HepG2 (cell line): ENCODE measurements around the gene PCIF1. TPM values are rescaled to one million over a fixed set of nuclear protein-coding genes. Genes with fewer than 3 reads are reported as not detected.

Source experiments
- HNF4A ChIP-seq: sonication (generic); formaldehyde crosslinking; IDR thresholded peaks from 2 replicates; pipeline ENCODE4 v1.4.0; 2020; ENCODE audit warnings: missing genetic modification reagents
- ISX ChIP-seq: sonication (generic); formaldehyde crosslinking; conservative IDR thresholded peaks from 2 replicates; pipeline ENCODE4 v1.5.0; 2020; ENCODE audit warnings: missing genetic modification reagents
- MED1 ChIP-seq: sonication (generic); formaldehyde crosslinking; IDR thresholded peaks from 2 replicates; pipeline ENCODE4 v1.4.0; 2020; ENCODE audit warnings: missing genetic modification reagents
- NFE2 ChIP-seq: sonication (generic); formaldehyde crosslinking; IDR thresholded peaks from 2 replicates; pipeline ENCODE4 v1.4.0; 2020; ENCODE audit warnings: missing genetic modification reagents
- SRY ChIP-seq: sonication (generic); formaldehyde crosslinking; IDR thresholded peaks from 2 replicates; pipeline ENCODE4 v1.8.0; 2022; ENCODE audit warnings: mild to moderate bottlenecking, missing genetic modification reagents
- TP53 ChIP-seq: sonication (generic); formaldehyde crosslinking; conservative IDR thresholded peaks from 2 replicates; pipeline ENCODE4 v1.4.0; 2020; ENCODE audit warnings: missing genetic modification reagents
- polyA plus RNA-seq, 8 experiments: library from polyadenylated mRNA; depleted of rRNA in 3 of 8; stranded (reverse) in 7 of 8; unstranded in 1 of 8; fragments of >200 nt; fragmentation: Illumina TruSeq in 4 of 8; extraction: Trizol in 4 of 8; gene quantifications; 2 replicates each; pipeline versions ENCODE4 v1.2.1 to v1.2.3, GENCODE V29; 2011 to 2016; ENCODE audit warnings: low read depth in 4 of 8, missing spikeins in 1 of 8, mixed read lengths in 1 of 8; ENCODE audit not compliant: insufficient read depth in 1 of 8
- total RNA-seq, 5 experiments: library from RNA; depleted of rRNA; stranded (reverse); fragments of >200 nt; fragmentation: Illumina TruSeq; extraction: Trizol; gene quantifications; 2 replicates each; pipeline ENCODE4 v1.2.3, GENCODE V29; 2016; ENCODE audit warnings: low read depth in 1 of 5
- TF ChIP-seq, protein P1 (sequence below): sonication (generic); formaldehyde crosslinking; IDR thresholded peaks from 2 replicates; pipeline ENCODE4 v1.9.0; 2021; ENCODE audit warnings: missing genetic modification reagents, mild to moderate bottlenecking, borderline replicate concordance
- TF ChIP-seq, protein P2 (sequence below): IDR thresholded peaks from 2 replicates; pipeline ENCODE4 v1.6.1; 2016; ENCODE audit warnings: missing compliant biosample characterization, missing genetic modification reagents, borderline replicate concordance
- TF ChIP-seq, protein P3 (sequence below): IDR thresholded peaks from 2 replicates; pipeline ENCODE4 v1.4.0; 2020; ENCODE audit warnings: mild to moderate bottlenecking, missing genetic modification reagents
- TF ChIP-seq, protein P4 (sequence below): sonication (generic); formaldehyde crosslinking; IDR thresholded peaks from 2 replicates; pipeline ENCODE4 v1.8.1; 2023; ENCODE audit warnings: mild to moderate bottlenecking, missing genetic modification reagents
- TF ChIP-seq, protein P5 (sequence below): sonication (generic); formaldehyde crosslinking; IDR thresholded peaks from 2 replicates; pipeline ENCODE4 v1.4.0; 2020; ENCODE audit warnings: missing genetic modification reagents
- TF ChIP-seq, protein P6 (sequence below): sonication (generic); formaldehyde crosslinking; IDR thresholded peaks from 2 replicates; pipeline ENCODE4 v1.5.0; 2020; ENCODE audit warnings: missing genetic modification reagents

The PCIF1 gene
- total and polyA plus RNA-seq, 2 of the 13 experiments (the other 11 are each of a cell fraction or from before 2014, with no cell fraction given) = 20.9 to 24.4 TPM

DNA sequence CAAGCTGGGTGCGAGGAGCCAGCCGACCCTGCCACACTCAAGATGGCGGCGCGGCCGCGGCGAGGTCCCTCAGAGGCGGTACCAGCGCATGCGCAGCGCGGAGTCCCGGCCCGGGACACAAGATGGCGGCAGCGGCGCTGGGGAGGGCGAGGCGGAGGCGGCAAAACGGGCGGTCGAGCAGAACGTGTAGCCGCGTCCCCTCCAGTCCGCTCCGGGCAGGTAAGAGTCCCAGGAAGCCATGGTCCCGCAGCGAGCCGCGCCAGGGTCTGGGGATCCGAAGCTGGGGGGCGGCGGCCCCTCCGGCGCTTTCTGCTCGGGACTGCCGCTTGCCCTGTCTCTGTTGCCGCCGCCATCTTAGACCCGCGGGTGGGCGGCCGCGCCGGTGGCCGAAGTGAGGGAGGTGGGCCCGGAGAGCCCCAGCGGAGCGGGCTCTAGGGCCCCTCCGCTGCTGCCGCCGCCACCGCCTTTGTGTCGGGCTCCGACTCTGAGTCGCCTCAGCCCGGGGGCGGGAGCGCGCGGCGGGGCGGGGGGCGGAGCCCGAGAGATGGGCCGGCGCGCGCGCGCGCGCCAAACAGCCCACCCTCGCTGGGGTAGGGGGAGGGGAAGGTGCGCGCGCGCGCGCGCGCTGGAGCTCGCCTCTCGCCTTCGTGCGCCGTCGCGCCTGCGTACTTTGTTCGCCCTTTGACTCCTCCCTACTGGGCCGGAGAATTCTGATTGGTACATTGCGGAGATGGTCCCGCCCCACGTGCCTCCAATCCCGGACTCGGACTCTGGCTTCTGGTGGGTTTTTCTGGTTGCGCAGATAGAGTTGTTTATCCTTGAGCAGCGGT is at the start of gene PCIF1 (continued):
- TF ChIP-seq, protein P1, sequence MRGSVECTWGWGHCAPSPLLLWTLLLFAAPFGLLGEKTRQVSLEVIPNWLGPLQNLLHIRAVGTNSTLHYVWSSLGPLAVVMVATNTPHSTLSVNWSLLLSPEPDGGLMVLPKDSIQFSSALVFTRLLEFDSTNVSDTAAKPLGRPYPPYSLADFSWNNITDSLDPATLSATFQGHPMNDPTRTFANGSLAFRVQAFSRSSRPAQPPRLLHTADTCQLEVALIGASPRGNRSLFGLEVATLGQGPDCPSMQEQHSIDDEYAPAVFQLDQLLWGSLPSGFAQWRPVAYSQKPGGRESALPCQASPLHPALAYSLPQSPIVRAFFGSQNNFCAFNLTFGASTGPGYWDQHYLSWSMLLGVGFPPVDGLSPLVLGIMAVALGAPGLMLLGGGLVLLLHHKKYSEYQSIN (CRISPR knock-in tag) = no peak
- no peak for TF ChIP-seq HNF4A (CRISPR knock-in tag)
- TF ChIP-seq ISX (CRISPR knock-in tag) = peak; percentile 93; the same call in 1 of the 2 replicates
- TF ChIP-seq, protein P2, sequence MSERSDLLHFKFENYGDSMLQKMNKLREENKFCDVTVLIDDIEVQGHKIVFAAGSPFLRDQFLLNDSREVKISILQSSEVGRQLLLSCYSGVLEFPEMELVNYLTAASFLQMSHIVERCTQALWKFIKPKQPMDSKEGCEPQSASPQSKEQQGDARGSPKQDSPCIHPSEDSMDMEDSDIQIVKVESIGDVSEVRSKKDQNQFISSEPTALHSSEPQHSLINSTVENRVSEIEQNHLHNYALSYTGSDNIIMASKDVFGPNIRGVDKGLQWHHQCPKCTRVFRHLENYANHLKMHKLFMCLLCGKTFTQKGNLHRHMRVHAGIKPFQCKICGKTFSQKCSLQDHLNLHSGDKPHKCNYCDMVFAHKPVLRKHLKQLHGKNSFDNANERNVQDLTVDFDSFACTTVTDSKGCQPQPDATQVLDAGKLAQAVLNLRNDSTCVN = peak; percentile 87
- peak; percentile 97 for TF ChIP-seq SRY (CRISPR knock-in tag)
- TF ChIP-seq, protein P3, sequence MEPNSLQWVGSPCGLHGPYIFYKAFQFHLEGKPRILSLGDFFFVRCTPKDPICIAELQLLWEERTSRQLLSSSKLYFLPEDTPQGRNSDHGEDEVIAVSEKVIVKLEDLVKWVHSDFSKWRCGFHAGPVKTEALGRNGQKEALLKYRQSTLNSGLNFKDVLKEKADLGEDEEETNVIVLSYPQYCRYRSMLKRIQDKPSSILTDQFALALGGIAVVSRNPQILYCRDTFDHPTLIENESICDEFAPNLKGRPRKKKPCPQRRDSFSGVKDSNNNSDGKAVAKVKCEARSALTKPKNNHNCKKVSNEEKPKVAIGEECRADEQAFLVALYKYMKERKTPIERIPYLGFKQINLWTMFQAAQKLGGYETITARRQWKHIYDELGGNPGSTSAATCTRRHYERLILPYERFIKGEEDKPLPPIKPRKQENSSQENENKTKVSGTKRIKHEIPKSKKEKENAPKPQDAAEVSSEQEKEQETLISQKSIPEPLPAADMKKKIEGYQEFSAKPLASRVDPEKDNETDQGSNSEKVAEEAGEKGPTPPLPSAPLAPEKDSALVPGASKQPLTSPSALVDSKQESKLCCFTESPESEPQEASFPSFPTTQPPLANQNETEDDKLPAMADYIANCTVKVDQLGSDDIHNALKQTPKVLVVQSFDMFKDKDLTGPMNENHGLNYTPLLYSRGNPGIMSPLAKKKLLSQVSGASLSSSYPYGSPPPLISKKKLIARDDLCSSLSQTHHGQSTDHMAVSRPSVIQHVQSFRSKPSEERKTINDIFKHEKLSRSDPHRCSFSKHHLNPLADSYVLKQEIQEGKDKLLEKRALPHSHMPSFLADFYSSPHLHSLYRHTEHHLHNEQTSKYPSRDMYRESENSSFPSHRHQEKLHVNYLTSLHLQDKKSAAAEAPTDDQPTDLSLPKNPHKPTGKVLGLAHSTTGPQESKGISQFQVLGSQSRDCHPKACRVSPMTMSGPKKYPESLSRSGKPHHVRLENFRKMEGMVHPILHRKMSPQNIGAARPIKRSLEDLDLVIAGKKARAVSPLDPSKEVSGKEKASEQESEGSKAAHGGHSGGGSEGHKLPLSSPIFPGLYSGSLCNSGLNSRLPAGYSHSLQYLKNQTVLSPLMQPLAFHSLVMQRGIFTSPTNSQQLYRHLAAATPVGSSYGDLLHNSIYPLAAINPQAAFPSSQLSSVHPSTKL = peak; percentile 6; the same call in 1 of the 2 replicates
- peak; percentile 72 for TF ChIP-seq MED1 (CRISPR knock-in tag)
- TF ChIP-seq TP53 = no peak; the same call in 1 of the 2 replicates
- peak; percentile 51; the same call in 1 of the 2 replicates for TF ChIP-seq NFE2 (CRISPR knock-in tag)
- TF ChIP-seq, protein P4, sequence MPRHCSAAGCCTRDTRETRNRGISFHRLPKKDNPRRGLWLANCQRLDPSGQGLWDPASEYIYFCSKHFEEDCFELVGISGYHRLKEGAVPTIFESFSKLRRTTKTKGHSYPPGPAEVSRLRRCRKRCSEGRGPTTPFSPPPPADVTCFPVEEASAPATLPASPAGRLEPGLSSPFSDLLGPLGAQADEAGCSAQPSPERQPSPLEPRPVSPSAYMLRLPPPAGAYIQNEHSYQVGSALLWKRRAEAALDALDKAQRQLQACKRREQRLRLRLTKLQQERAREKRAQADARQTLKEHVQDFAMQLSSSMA (CRISPR knock-in tag) = peak; percentile 100
- TF ChIP-seq, protein P5, sequence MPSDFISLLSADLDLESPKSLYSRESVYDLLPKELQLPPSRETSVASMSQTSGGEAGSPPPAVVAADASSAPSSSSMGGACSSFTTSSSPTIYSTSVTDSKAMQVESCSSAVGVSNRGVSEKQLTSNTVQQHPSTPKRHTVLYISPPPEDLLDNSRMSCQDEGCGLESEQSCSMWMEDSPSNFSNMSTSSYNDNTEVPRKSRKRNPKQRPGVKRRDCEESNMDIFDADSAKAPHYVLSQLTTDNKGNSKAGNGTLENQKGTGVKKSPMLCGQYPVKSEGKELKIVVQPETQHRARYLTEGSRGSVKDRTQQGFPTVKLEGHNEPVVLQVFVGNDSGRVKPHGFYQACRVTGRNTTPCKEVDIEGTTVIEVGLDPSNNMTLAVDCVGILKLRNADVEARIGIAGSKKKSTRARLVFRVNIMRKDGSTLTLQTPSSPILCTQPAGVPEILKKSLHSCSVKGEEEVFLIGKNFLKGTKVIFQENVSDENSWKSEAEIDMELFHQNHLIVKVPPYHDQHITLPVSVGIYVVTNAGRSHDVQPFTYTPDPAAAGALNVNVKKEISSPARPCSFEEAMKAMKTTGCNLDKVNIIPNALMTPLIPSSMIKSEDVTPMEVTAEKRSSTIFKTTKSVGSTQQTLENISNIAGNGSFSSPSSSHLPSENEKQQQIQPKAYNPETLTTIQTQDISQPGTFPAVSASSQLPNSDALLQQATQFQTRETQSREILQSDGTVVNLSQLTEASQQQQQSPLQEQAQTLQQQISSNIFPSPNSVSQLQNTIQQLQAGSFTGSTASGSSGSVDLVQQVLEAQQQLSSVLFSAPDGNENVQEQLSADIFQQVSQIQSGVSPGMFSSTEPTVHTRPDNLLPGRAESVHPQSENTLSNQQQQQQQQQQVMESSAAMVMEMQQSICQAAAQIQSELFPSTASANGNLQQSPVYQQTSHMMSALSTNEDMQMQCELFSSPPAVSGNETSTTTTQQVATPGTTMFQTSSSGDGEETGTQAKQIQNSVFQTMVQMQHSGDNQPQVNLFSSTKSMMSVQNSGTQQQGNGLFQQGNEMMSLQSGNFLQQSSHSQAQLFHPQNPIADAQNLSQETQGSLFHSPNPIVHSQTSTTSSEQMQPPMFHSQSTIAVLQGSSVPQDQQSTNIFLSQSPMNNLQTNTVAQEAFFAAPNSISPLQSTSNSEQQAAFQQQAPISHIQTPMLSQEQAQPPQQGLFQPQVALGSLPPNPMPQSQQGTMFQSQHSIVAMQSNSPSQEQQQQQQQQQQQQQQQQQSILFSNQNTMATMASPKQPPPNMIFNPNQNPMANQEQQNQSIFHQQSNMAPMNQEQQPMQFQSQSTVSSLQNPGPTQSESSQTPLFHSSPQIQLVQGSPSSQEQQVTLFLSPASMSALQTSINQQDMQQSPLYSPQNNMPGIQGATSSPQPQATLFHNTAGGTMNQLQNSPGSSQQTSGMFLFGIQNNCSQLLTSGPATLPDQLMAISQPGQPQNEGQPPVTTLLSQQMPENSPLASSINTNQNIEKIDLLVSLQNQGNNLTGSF (CRISPR knock-in tag) = no peak
- TF ChIP-seq, protein P6, sequence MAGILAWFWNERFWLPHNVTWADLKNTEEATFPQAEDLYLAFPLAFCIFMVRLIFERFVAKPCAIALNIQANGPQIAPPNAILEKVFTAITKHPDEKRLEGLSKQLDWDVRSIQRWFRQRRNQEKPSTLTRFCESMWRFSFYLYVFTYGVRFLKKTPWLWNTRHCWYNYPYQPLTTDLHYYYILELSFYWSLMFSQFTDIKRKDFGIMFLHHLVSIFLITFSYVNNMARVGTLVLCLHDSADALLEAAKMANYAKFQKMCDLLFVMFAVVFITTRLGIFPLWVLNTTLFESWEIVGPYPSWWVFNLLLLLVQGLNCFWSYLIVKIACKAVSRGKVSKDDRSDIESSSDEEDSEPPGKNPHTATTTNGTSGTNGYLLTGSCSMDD = 0 out of 2 replicates have a peak, but pooled peaks have one; percentile 57
